ENCODE data around the gene PTPN9.

Gene PTPN9

GRCh38 chr15:75606711-75607699, 27.9 kb upstream of the PTPN9 start:
- ATAC-seq = no peak

DNA sequence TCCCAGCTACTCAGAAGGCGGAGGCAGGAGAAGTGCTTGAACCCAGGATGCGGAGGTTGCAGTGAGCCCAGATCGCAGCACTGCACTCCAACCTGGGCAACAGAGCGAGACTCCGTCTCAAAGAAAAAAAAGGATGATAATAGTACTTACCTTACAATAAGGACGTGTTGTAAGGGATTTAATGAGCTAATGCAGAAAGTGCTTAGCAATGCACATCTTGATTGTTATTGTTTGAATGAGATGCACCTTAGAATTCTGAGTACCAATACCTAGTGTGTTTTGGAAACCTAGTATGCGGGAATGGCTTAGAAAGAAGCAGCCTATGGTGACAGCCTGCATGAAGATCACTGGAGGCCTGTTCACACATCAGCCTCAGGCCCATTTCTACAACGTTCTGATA, 26.9 kb upstream of the PTPN9 start:
- no peak for TF ChIP-seq OSR1 (CRISPR knock-in tag; IDR thresholded peaks at IDR 0.05)
- TF ChIP-seq PPARA (CRISPR knock-in tag; IDR thresholded peaks at IDR 0.05; ENCODE audit: borderline replicate concordance) = no peak
- no peak for TF ChIP-seq CSDC2 (CRISPR knock-in tag; IDR thresholded peaks at IDR 0.05)
- TF ChIP-seq ZFP3 (CRISPR knock-in tag; IDR thresholded peaks at IDR 0.05) = no peak
- no peak for TF ChIP-seq GLIS3 (CRISPR knock-in tag; IDR thresholded peaks at IDR 0.05)
- ATAC-seq = no peak

More at GRCh38 chr15:75606711-75607699, 27.9 kb upstream of the PTPN9 start:
- TF ChIP-seq, protein P1, sequence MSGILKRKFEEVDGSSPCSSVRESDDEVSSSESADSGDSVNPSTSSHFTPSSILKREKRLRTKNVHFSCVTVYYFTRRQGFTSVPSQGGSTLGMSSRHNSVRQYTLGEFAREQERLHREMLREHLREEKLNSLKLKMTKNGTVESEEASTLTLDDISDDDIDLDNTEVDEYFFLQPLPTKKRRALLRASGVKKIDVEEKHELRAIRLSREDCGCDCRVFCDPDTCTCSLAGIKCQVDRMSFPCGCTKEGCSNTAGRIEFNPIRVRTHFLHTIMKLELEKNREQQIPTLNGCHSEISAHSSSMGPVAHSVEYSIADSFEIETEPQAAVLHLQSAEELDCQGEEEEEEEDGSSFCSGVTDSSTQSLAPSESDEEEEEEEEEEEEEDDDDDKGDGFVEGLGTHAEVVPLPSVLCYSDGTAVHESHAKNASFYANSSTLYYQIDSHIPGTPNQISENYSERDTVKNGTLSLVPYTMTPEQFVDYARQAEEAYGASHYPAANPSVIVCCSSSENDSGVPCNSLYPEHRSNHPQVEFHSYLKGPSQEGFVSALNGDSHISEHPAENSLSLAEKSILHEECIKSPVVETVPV (CRISPR knock-in tag; IDR thresholded peaks at IDR 0.05) = no peak
- TF ChIP-seq ZNF565 (CRISPR knock-in tag; conservative IDR thresholded peaks at IDR 0.05; ENCODE audit: low read depth) (no peak), GLIS3 (CRISPR knock-in tag; IDR thresholded peaks at IDR 0.05) (no peak), ZC3H10 (CRISPR knock-in tag; IDR thresholded peaks at IDR 0.05) (no peak), PATZ1 (CRISPR knock-in tag; IDR thresholded peaks at IDR 0.05; ENCODE audit: borderline replicate concordance) (no peak), RARB (CRISPR knock-in tag; IDR thresholded peaks at IDR 0.05) (no peak), SNAI2 (CRISPR knock-in tag; IDR thresholded peaks at IDR 0.05) (no peak), BACH2 (CRISPR knock-in tag; IDR thresholded peaks at IDR 0.05; ENCODE audit: borderline replicate concordance) (no peak), PPARA (CRISPR knock-in tag; IDR thresholded peaks at IDR 0.05; ENCODE audit: borderline replicate concordance) (no peak), ZNF8 (CRISPR knock-in tag; IDR thresholded peaks at IDR 0.05) (no peak), ISL1 (CRISPR knock-in tag; IDR thresholded peaks at IDR 0.05) (no peak), ARNTL (CRISPR knock-in tag; IDR thresholded peaks at IDR 0.05; ENCODE audit: borderline replicate concordance, low read depth) (no peak), ZFP3 (CRISPR knock-in tag; IDR thresholded peaks at IDR 0.05) (no peak), TOX (CRISPR knock-in tag; IDR thresholded peaks at IDR 0.05; ENCODE audit: borderline replicate concordance) (no peak), OSR1 (CRISPR knock-in tag; IDR thresholded peaks at IDR 0.05) (no peak), CSDC2 (CRISPR knock-in tag; IDR thresholded peaks at IDR 0.05) (no peak)
- TF ChIP-seq, protein P2, sequence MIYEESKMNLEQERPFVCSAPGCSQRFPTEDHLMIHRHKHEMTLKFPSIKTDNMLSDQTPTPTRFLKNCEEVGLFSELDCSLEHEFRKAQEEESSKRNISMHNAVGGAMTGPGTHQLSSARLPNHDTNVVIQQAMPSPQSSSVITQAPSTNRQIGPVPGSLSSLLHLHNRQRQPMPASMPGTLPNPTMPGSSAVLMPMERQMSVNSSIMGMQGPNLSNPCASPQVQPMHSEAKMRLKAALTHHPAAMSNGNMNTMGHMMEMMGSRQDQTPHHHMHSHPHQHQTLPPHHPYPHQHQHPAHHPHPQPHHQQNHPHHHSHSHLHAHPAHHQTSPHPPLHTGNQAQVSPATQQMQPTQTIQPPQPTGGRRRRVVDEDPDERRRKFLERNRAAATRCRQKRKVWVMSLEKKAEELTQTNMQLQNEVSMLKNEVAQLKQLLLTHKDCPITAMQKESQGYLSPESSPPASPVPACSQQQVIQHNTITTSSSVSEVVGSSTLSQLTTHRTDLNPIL (CRISPR knock-in tag; IDR thresholded peaks at IDR 0.05; ENCODE audit: low read depth) = no peak
- TF ChIP-seq, protein P3, sequence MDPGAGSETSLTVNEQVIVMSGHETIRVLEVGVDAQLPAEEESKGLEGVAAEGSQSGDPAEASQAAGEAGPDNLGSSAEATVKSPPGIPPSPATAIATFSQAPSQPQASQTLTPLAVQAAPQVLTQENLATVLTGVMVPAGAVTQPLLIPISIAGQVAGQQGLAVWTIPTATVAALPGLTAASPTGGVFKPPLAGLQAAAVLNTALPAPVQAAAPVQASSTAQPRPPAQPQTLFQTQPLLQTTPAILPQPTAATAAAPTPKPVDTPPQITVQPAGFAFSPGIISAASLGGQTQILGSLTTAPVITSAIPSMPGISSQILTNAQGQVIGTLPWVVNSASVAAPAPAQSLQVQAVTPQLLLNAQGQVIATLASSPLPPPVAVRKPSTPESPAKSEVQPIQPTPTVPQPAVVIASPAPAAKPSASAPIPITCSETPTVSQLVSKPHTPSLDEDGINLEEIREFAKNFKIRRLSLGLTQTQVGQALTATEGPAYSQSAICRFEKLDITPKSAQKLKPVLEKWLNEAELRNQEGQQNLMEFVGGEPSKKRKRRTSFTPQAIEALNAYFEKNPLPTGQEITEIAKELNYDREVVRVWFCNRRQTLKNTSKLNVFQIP (CRISPR knock-in tag; IDR thresholded peaks at IDR 0.05; ENCODE audit: borderline replicate concordance, low read depth) = no peak
- TF ChIP-seq, protein P4, sequence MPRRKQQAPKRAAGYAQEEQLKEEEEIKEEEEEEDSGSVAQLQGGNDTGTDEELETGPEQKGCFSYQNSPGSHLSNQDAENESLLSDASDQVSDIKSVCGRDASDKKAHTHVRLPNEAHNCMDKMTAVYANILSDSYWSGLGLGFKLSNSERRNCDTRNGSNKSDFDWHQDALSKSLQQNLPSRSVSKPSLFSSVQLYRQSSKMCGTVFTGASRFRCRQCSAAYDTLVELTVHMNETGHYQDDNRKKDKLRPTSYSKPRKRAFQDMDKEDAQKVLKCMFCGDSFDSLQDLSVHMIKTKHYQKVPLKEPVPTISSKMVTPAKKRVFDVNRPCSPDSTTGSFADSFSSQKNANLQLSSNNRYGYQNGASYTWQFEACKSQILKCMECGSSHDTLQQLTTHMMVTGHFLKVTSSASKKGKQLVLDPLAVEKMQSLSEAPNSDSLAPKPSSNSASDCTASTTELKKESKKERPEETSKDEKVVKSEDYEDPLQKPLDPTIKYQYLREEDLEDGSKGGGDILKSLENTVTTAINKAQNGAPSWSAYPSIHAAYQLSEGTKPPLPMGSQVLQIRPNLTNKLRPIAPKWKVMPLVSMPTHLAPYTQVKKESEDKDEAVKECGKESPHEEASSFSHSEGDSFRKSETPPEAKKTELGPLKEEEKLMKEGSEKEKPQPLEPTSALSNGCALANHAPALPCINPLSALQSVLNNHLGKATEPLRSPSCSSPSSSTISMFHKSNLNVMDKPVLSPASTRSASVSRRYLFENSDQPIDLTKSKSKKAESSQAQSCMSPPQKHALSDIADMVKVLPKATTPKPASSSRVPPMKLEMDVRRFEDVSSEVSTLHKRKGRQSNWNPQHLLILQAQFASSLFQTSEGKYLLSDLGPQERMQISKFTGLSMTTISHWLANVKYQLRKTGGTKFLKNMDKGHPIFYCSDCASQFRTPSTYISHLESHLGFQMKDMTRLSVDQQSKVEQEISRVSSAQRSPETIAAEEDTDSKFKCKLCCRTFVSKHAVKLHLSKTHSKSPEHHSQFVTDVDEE (CRISPR knock-in tag; IDR thresholded peaks at IDR 0.05) = no peak

- ATAC-seq = no peak
- no peak for TF ChIP-seq GLIS3 (CRISPR knock-in tag; IDR thresholded peaks at IDR 0.05)
- TF ChIP-seq TOX (CRISPR knock-in tag; IDR thresholded peaks at IDR 0.05; ENCODE audit: borderline replicate concordance) = no peak
- TF ChIP-seq TCF4 (CRISPR knock-in tag; IDR thresholded peaks at IDR 0.05; ENCODE audit: borderline replicate concordance) = no peak
- TF ChIP-seq ZNF8 (CRISPR knock-in tag; IDR thresholded peaks at IDR 0.05) = no peak
- no peak for TF ChIP-seq ZFP30 (CRISPR knock-in tag; IDR thresholded peaks at IDR 0.05)
- no peak for TF ChIP-seq ZFP3 (CRISPR knock-in tag; IDR thresholded peaks at IDR 0.05)
- TF ChIP-seq, protein P3 (CRISPR knock-in tag; IDR thresholded peaks at IDR 0.05; ENCODE audit: borderline replicate concordance, low read depth) = no peak
- no peak for TF ChIP-seq ZC3H10 (CRISPR knock-in tag; IDR thresholded peaks at IDR 0.05)
- TF ChIP-seq ZNF565 (CRISPR knock-in tag; conservative IDR thresholded peaks at IDR 0.05; ENCODE audit: low read depth) = no peak
- no peak for TF ChIP-seq ZNF70 (CRISPR knock-in tag; IDR thresholded peaks at IDR 0.05)
- no peak for TF ChIP-seq ISL1 (CRISPR knock-in tag; IDR thresholded peaks at IDR 0.05)
- no peak for TF ChIP-seq RARB (CRISPR knock-in tag; IDR thresholded peaks at IDR 0.05)
- TF ChIP-seq PATZ1 (CRISPR knock-in tag; IDR thresholded peaks at IDR 0.05; ENCODE audit: borderline replicate concordance) = no peak
- TF ChIP-seq CSDC2 (CRISPR knock-in tag; IDR thresholded peaks at IDR 0.05) = no peak
- no peak for TF ChIP-seq BACH2 (CRISPR knock-in tag; IDR thresholded peaks at IDR 0.05; ENCODE audit: borderline replicate concordance)
Observed at GRCh38 chr15:75599401-75599800, 20.3 kb upstream of the PTPN9 start.

Measured in SK-N-SH treated with all-trans-retinoic acid at 6 μM for 48 hours (cell line).